SK-N-SH (cell line): ENCODE results near the gene POLR3H. TPM values are rescaled to one million over a fixed set of nuclear protein-coding genes. Genes with fewer than 3 reads are reported as not detected.

Source experiments
- CTCF ChIA-PET: fragments of 300-600, 350-600 bp; formaldehyde crosslinking; extraction: SDS; loops from one replicate; lab custom pipeline; 2021; lab: Yijun Ruan, JAX
- POLR2A ChIA-PET: fragments of 350-600 bp; sonication (Branson Sonifier 250); formaldehyde crosslinking; extraction: SDS; loops from one replicate; lab custom pipeline; 2020; ENCODE audit warnings: antibody characterized with exemption, inconsistent platforms; lab: Yijun Ruan, JAX
- DNase-seq: peaks from one replicate; pipeline ENCODE4 v3.0.0; 2012
- H2AFZ ChIP-seq: fragments of 200-600 bp; sonication (generic); 2 replicates; pipeline ENCODE4 v1.8.1; 2016; ENCODE audit warnings: antibody characterized with exemption, mild to moderate bottlenecking, low read depth
- H3F3A ChIP-seq: fragments of 200-600 bp; sonication (generic); replicated peaks from 2 replicates; pipeline ENCODE3; 2016; ENCODE audit warnings: antibody characterized with exemption, mild to moderate bottlenecking; ENCODE audit not compliant: insufficient read depth
- H3K27ac ChIP-seq, 2 experiments: fragments of 200-500 bp in 1 of 2; fragments of 200-600 bp in 1 of 2; sonication (Bioruptor generic) in 1 of 2; sonication (generic), shearing (Covaris generic) in 1 of 2; 2 replicates each; pipeline versions ENCODE4 v1.5.1 to v1.6.1; 2014 to 2016; ENCODE audit warnings: low read depth in 2 of 2, inconsistent platforms in 1 of 2, low read length in 1 of 2, mild to moderate bottlenecking in 1 of 2, mixed read lengths in 1 of 2
- H3K27me3 ChIP-seq: fragments of 200-600 bp; sonication (generic), shearing (Covaris generic); 2 replicates; pipeline ENCODE4 v1.6.1; 2016; ENCODE audit warnings: mixed run types; ENCODE audit not compliant: insufficient read depth
- H3K36me3 ChIP-seq, 2 experiments: fragments of 200-500 bp in 1 of 2; fragments of 200-600 bp in 1 of 2; sonication (Bioruptor generic) in 1 of 2; sonication (generic) in 1 of 2; replicated peaks in 1 of 2; 2 replicates each; pipeline versions ENCODE3 to v1.5.1; 2014 to 2016; ENCODE audit warnings: low read length in 1 of 2, mild to moderate bottlenecking in 1 of 2; ENCODE audit not compliant: insufficient read depth in 2 of 2, control insufficient read depth in 1 of 2
- H3K4me1 ChIP-seq, 2 experiments: fragments of 200-500 bp in 1 of 2; fragments of 200-600 bp in 1 of 2; sonication (Bioruptor generic) in 1 of 2; sonication (generic), shearing (Covaris generic) in 1 of 2; 2 replicates each; pipeline versions ENCODE4 v1.5.1 to v1.6.1; 2014 to 2016; ENCODE audit warnings: low read depth in 1 of 2, low read length in 1 of 2, mixed run types in 1 of 2; ENCODE audit not compliant: insufficient read depth in 2 of 2, control insufficient read depth in 1 of 2
- H3K4me2 ChIP-seq: fragments of 200-600 bp; sonication (generic), shearing (Covaris generic); 2 replicates; pipeline ENCODE4 v1.6.1; 2017; ENCODE audit warnings: mixed run types
- H3K4me3 ChIP-seq, 2 experiments: fragments of 200-500 bp in 1 of 2; fragments of 200-600 bp in 1 of 2; sonication (Bioruptor generic) in 1 of 2; sonication (generic), shearing (Covaris generic) in 1 of 2; 2 replicates each; pipeline versions ENCODE4 v1.5.1 to v1.8.1; 2014 to 2016; ENCODE audit warnings: low read depth in 2 of 2, inconsistent platforms in 1 of 2, low read length in 1 of 2, mild to moderate bottlenecking in 1 of 2, mixed read lengths in 1 of 2, moderate library complexity in 1 of 2
- H3K79me2 ChIP-seq: fragments of 200-600 bp; sonication (generic); 2 replicates; pipeline ENCODE4 v1.8.1; 2017; ENCODE audit warnings: mild to moderate bottlenecking; ENCODE audit not compliant: insufficient read depth
- H3K9ac ChIP-seq: fragments of 200-600 bp; sonication (generic); 2 replicates; pipeline ENCODE4 v1.6.1; 2017; ENCODE audit warnings: mixed run types
- H3K9me2 ChIP-seq: fragments of 200-600 bp; sonication (generic); 2 replicates; pipeline ENCODE4 v1.6.1; 2017; ENCODE audit warnings: mixed run types
- H3K9me3 ChIP-seq: fragments of 200-600 bp; sonication (generic); 2 replicates; pipeline ENCODE4 v1.6.1; 2017; ENCODE audit warnings: mixed run types, mild to moderate bottlenecking, moderate library complexity
- H4K20me1 ChIP-seq: fragments of 200-600 bp; sonication (generic); 2 replicates; pipeline ENCODE4 v1.6.1; 2017; ENCODE audit warnings: mild to moderate bottlenecking, mixed run types; ENCODE audit not compliant: insufficient read depth
- CHD2 ChIP-seq: fragments of 150-350 bp; IDR thresholded peaks from 2 replicates; pipeline ENCODE4 v1.6.1; 2018; ENCODE audit warnings: low read length; ENCODE audit not compliant: partially characterized antibody
- ELF1 ChIP-seq: IDR thresholded peaks from 2 replicates; pipeline ENCODE4 v1.4.0; 2012
- EZH2phosphoT487 ChIP-seq: fragments of 200-600 bp; sonication (generic); IDR thresholded peaks from 2 replicates; pipeline ENCODE4 v1.6.1; 2017; ENCODE audit warnings: low read depth, mixed run types, mild to moderate bottlenecking, antibody characterized with exemption, moderate library complexity, borderline replicate concordance
- FOSL2 ChIP-seq: IDR thresholded peaks from 2 replicates; pipeline ENCODE4 v1.4.0; 2012; ENCODE audit warnings: low read depth, mild to moderate bottlenecking, moderate library complexity, borderline replicate concordance
- FOXJ3 ChIP-seq: sonication (generic); formaldehyde crosslinking; IDR thresholded peaks from 2 replicates; pipeline ENCODE4 v1.5.1; 2020; ENCODE audit warnings: mild to moderate bottlenecking, missing genetic modification reagents
- FOXM1 ChIP-seq: IDR thresholded peaks from 2 replicates; pipeline ENCODE4 v1.4.0; 2012; ENCODE audit warnings: low read depth, mild to moderate bottlenecking
- GABPA ChIP-seq: IDR thresholded peaks from 2 replicates; pipeline ENCODE4 v1.4.0; 2012; ENCODE audit warnings: low read depth, mild to moderate bottlenecking
- GATA2 ChIP-seq: sonication (generic); formaldehyde crosslinking; IDR thresholded peaks from 2 replicates; pipeline ENCODE4 v1.5.0; 2020; ENCODE audit warnings: mild to moderate bottlenecking, missing genetic modification reagents
- IRF3 ChIP-seq: fragments of 150-350 bp; IDR thresholded peaks from 2 replicates; pipeline ENCODE4 v1.6.1; 2016; ENCODE audit warnings: mild to moderate bottlenecking, low read depth, low read length
- JUND ChIP-seq: IDR thresholded peaks from 2 replicates; pipeline ENCODE4 v1.4.0; 2012
- MAX ChIP-seq: IDR thresholded peaks from 2 replicates; pipeline ENCODE4 v1.4.0; 2012; ENCODE audit warnings: low read depth
- MXI1 ChIP-seq: IDR thresholded peaks from 2 replicates; pipeline ENCODE4 v1.6.1; 2012; ENCODE audit warnings: mild to moderate bottlenecking, low read depth, low read length, improper control_type of control experiment
- NFIC ChIP-seq: IDR thresholded peaks from 2 replicates; pipeline ENCODE4 v1.4.0; 2012; ENCODE audit warnings: borderline replicate concordance
- NRF1 ChIP-seq: IDR thresholded peaks from 2 replicates; pipeline ENCODE4 v1.6.1; 2012; ENCODE audit warnings: low read depth, mild to moderate bottlenecking, low read length
- POLR2AphosphoS5 ChIP-seq: IDR thresholded peaks from 2 replicates; pipeline ENCODE4 v1.6.1; 2012; ENCODE audit warnings: low read depth, low read length
- RCOR1 ChIP-seq: fragments of 150-350 bp; IDR thresholded peaks from 2 replicates; pipeline ENCODE4 v1.6.1; 2017; ENCODE audit warnings: antibody characterized with exemption, low read length
- RFX5 ChIP-seq: IDR thresholded peaks from 2 replicates; pipeline ENCODE4 v1.6.1; 2012; ENCODE audit warnings: mild to moderate bottlenecking, improper control_type of control experiment, low read length
- RXRA ChIP-seq: IDR thresholded peaks from 2 replicates; pipeline ENCODE4 v1.4.0; 2012; ENCODE audit warnings: low read depth, mild to moderate bottlenecking, borderline replicate concordance
- SMC3 ChIP-seq: IDR thresholded peaks from 2 replicates; pipeline ENCODE4 v1.6.1; 2012; ENCODE audit warnings: low read depth, low read length, improper control_type of control experiment
- TAF1 ChIP-seq: IDR thresholded peaks from 2 replicates; pipeline ENCODE4 v1.6.1; 2012; ENCODE audit warnings: low read depth, mild to moderate bottlenecking, low read length, moderate library complexity, borderline replicate concordance
- TCF12 ChIP-seq: IDR thresholded peaks from 2 replicates; pipeline ENCODE4 v1.4.0; 2012
- TEAD4 ChIP-seq: IDR thresholded peaks from 2 replicates; pipeline ENCODE4 v1.4.0; 2012; ENCODE audit warnings: mild to moderate bottlenecking, borderline replicate concordance; ENCODE audit not compliant: insufficient read depth
- YY1 ChIP-seq: IDR thresholded peaks from 2 replicates; pipeline ENCODE4 v1.4.0; 2012; ENCODE audit warnings: low read depth, mild to moderate bottlenecking
- WGBS: methylation state at CpG from one replicate; pipeline ENCODE4 v1.1.6; 2017; ENCODE audit warnings: low lambda C conversion rate; 5-methylcytosine and 5-hydroxymethylcytosine counted together
- polyA plus RNA-seq, 3 experiments: library from polyadenylated mRNA; depleted of rRNA; stranded (reverse); fragments of >200 nt; gene quantifications; 2 replicates each; pipeline ENCODE4 v1.2.3, GENCODE V29; 2012
- TF ChIP-seq, protein P1 (sequence below): IDR thresholded peaks from 2 replicates; pipeline ENCODE4; 2012
- TF ChIP-seq, protein P2 (sequence below): IDR thresholded peaks from 2 replicates; pipeline ENCODE4 v1.4.0; 2012; ENCODE audit warnings: low read depth, borderline replicate concordance

Gene POLR3H, protein sequence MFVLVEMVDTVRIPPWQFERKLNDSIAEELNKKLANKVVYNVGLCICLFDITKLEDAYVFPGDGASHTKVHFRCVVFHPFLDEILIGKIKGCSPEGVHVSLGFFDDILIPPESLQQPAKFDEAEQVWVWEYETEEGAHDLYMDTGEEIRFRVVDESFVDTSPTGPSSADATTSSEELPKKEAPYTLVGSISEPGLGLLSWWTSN
- 22.9 and 25.8 TPM in 2 replicates for polyA plus RNA-seq (2012; rRNA removed)
- 17.1 and 22.6 TPM in 2 replicates for polyA plus RNA-seq (2012; cell fraction: cytosol; rRNA removed)
- 16.8 and 21.7 TPM in 2 replicates for polyA plus RNA-seq (2012; cell fraction: nucleus; rRNA removed)

DNA sequence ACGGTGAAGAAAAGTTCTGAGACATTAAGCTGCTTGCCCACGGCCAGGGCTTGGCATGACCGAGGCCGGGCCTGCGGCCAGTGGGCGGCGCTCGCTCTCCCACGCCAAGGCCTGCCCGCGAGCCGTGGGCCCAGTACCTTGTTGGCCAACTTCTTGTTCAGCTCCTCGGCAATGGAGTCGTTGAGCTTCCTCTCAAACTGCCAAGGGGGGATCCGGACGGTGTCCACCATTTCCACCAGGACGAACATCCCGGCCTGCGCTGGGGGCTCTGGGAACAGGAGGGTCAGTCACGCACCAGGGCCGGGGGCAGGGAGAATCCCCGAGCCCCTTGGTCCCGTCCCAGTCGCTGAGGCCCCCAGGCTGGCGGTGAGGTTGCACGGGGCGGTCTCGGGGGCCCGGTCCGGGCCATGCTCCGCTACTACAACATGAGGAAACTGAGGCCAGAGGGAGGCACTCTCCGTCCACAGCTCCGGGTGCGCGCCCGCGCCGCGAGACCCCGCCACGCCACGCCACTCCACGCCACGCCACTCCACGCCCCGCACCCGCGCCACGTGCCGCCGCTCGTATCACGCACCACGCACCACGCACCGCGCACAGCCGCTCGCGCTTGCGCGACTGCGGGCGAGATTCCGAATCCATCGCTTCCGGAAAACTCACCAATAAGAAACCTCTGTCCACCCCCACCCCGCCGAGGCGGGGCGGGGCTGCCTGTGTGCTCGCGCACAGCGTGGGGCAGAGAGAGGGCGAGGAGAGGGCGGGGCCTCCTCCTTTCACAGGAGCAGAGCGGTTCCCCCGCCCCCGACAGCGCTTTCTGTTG is at the start of gene POLR3H:
TSS of gene POLR3H (minus strand) at position 617 of the 817 bp plus-strand sequence. CDS start at position 248, 369 bp downstream.
- Histone ChIP-seq H3K27me3 (no peaks in the 10 kb centered on the region), H3K9me3 (no peaks in the 10 kb centered on the region), H3K27ac (peak within 1 kb of the TSS; percentile 53 to 71), H3K4me2 (peak within 1 kb of the TSS; percentile 84), H3F3A (no peaks in the 10 kb centered on the region), H2AFZ (peak within 1 kb of the TSS; percentile 59; the same call in 1 of the 2 replicates), H3K4me1 (peaks cover 4 to 8% of the 10 kb centered on the region in 2 experiments; a peak in 2 of 4 replicates), H3K79me2 (peaks cover 47% of the 10 kb centered on the region), H3K36me3 (no peaks in the 10 kb centered on the region), H4K20me1 (peaks cover 18% of the 10 kb centered on the region; the same call in 1 of the 2 replicates), H3K9me2 (no peaks in the 10 kb centered on the region), H3K9ac (peak within 1 kb of the TSS; percentile 79), H3K4me3 (peak within 1 kb of the TSS; percentile 67 to 69)
- ChIA-PET POLR2A (interaction anchor here (0.7 to 1.0 kb wide), 3 partner anchors 46 to 1071 kb away, joined by 3 to 4 read pairs (median 3); partner anchors contain the start of genes PMM1 and POLDIP3), CTCF (interaction anchor here (0.6 to 1.8 kb wide), 16 partner anchors 9 to 98 kb away, joined by 3 to 35 read pairs (median 3); partner anchors contain the start of genes CSDC2, DESI1, TOB2 and XRCC6)
- 0% methylated on average over 3 of the region's 80 CpGs for WGBS
- peak; percentile 93 for DNase-seq
- TF ChIP-seq, protein P1, sequence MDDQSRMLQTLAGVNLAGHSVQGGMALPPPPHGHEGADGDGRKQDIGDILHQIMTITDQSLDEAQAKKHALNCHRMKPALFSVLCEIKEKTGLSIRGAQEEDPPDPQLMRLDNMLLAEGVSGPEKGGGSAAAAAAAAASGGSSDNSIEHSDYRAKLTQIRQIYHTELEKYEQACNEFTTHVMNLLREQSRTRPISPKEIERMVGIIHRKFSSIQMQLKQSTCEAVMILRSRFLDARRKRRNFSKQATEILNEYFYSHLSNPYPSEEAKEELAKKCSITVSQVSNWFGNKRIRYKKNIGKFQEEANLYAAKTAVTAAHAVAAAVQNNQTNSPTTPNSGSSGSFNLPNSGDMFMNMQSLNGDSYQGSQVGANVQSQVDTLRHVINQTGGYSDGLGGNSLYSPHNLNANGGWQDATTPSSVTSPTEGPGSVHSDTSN: no peak
- TF ChIP-seq POLR2AphosphoS5 (no peak), FOXJ3 (CRISPR knock-in tag) (no peak), SMC3 (peak; percentile 43), TAF1 (no peak), CHD2 (peak; percentile 80), RFX5 (no peak), JUND (no peak), GATA2 (CRISPR knock-in tag) (no peak), TEAD4 (no peak), EZH2phosphoT487 (no peak), MAX (no peak), IRF3 (no peak), FOSL2 (no peak), RXRA (no peak), NFIC (no peak), NRF1 (peak; percentile 79), YY1 (no peak), FOXM1 (no peak), RCOR1 (no peak), MXI1 (peak; percentile 58; the same call in 1 of the 2 replicates), GABPA (no peak), TCF12 (no peak), ELF1 (peak; percentile 63; the same call in 1 of the 2 replicates)
- TF ChIP-seq, protein P2, sequence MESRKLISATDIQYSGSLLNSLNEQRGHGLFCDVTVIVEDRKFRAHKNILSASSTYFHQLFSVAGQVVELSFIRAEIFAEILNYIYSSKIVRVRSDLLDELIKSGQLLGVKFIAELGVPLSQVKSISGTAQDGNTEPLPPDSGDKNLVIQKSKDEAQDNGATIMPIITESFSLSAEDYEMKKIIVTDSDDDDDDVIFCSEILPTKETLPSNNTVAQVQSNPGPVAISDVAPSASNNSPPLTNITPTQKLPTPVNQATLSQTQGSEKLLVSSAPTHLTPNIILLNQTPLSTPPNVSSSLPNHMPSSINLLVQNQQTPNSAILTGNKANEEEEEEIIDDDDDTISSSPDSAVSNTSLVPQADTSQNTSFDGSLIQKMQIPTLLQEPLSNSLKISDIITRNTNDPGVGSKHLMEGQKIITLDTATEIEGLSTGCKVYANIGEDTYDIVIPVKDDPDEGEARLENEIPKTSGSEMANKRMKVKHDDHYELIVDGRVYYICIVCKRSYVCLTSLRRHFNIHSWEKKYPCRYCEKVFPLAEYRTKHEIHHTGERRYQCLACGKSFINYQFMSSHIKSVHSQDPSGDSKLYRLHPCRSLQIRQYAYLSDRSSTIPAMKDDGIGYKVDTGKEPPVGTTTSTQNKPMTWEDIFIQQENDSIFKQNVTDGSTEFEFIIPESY: no peak
